IPS-20b (cell line): ENCODE data around the gene MKRN3.
"Not testable (repeated sequence)": the region's sequence is repeated elsewhere in the genome, so short reads cannot be mapped to it uniquely, and the experiment has no call there.

Source experiments
- H3K27ac ChIP-seq: one replicate; pipeline ENCODE4 v1.5.1; 2013; ENCODE audit warnings: low read length
- H3K27me3 ChIP-seq: 2 replicates; pipeline ENCODE4 v1.6.1; 2013; ENCODE audit warnings: mild to moderate bottlenecking, low read length, inconsistent platforms; ENCODE audit not compliant: insufficient read depth
- H3K36me3 ChIP-seq: 2 replicates; pipeline ENCODE4 v1.6.1; 2013; ENCODE audit warnings: low read depth, mild to moderate bottlenecking, inconsistent platforms, low read length, moderate library complexity; ENCODE audit not compliant: insufficient read depth
- H3K4me1 ChIP-seq: 2 replicates; pipeline ENCODE4 v1.6.1; 2013; ENCODE audit warnings: mild to moderate bottlenecking, control low read depth, inconsistent platforms, low read length, moderate library complexity; ENCODE audit not compliant: insufficient read depth
- H3K4me3 ChIP-seq: 2 replicates; pipeline ENCODE4 v1.5.1; 2013; ENCODE audit warnings: mild to moderate bottlenecking, low read length, inconsistent platforms
- H3K9ac ChIP-seq: 2 replicates; pipeline ENCODE4 v1.6.1; 2013; ENCODE audit warnings: low read depth, mild to moderate bottlenecking, inconsistent platforms, low read length, moderate library complexity
- H3K9me3 ChIP-seq: 2 replicates; pipeline ENCODE4 v1.6.1; 2013; ENCODE audit warnings: mild to moderate bottlenecking, low read depth, low read length, inconsistent platforms; ENCODE audit not compliant: insufficient read depth

MKRN3 gene

DNA sequence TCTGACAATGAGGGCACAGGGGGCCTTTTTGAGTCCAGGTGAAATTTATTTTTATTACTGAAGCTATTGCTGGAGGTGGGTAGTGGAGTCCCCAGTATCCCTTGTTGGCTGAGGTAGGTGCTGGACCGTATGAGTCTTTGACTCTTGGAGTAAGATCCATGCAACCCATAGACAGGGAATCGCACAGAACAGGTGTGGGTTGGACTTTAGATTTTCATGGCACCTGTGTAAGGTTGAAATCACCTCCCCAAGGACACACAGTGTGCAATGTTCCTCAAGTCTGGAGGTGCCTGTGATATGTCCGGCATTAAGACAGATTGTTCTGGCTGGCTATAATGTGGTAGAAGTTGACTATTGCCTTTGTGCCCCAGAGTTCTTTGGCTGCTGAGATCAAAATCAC lies 23.5 kb downstream of the MKRN3 start:
- H3K9me3 ChIP-seq = peaks cover 37% of the 10 kb centered on the region

DNA sequence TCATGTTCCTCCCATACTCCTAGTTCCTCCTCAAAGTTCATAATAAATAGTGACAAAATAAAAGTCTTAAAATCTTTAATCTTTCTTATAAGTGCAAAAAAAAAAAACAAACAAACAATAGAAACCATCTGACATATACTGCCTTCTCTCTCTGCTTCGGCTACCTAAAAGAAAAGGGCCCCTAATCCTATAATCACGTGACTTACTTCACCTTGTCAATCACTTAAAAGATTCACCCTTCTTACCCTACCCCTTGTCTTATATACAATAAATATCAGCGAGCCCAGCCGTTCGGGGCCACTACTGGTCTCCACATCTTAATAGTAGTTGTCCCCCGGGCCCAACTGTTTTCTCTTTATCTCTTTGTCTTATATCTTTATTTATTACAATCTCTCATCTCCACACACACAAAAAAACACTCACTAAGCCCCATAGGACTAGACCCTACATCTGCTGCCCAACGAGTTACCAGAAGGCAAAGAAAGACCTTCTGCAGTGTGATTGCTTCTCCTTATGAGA lies 28.8 kb downstream of the MKRN3 start:
- Histone ChIP-seq H3K4me3 (no peak overlapping the region), H3K9ac (no peak overlapping the region), H3K27me3 (no peaks in the 10 kb centered on the region), H3K9me3 (peaks cover 20% of the 10 kb centered on the region), H3K4me1 (no peaks in the 10 kb centered on the region), H3K36me3 (no peaks in the 10 kb centered on the region), H3K27ac (no peak overlapping the region)

More for the DNA sequence above, 23.5 kb downstream of the MKRN3 start:
- Histone ChIP-seq H3K4me3 (no peak overlapping the region), H3K27ac (no peak overlapping the region), H3K36me3 (no peaks in the 10 kb centered on the region), H3K4me1 (no peaks in the 10 kb centered on the region), H3K9ac (no peak overlapping the region), H3K27me3 (no peaks in the 10 kb centered on the region)

- Histone ChIP-seq H3K4me1 (no peaks in the 10 kb centered on the region), H3K9me3 (peaks cover 18% of the 10 kb centered on the region), H3K36me3 (no peaks in the 10 kb centered on the region), H3K27me3 (no peaks in the 10 kb centered on the region), H3K27ac (no peak overlapping the region), H3K9ac (no peak overlapping the region), H3K4me3 (no peak overlapping the region)
These were observed 29.9 kb downstream of the MKRN3 start for GRCh38 chr15:23595368-23595767.

DNA sequence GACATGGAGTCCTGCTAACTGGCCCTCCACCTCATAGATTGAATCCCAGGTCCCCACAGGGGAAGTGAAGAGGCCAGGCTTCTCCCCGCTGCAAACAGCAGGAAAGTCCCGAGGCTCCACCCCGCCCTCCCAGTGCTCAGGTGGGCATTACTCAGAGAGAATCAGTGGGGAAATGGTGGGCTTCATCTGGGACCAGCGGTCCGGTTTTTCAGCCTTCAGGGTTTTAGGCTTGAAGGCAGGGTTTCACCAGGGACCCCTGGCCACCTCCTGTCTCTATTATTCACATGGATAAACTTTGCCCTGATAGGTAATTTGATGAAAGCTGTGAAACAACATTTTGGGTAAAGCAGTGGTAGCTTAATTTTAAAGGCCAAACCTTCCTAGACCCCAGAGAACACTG lies 31.3 kb downstream of the MKRN3 start:
- Histone ChIP-seq H3K9me3 (peaks cover 18% of the 10 kb centered on the region), H3K27ac (no peak overlapping the region), H3K36me3 (no peaks in the 10 kb centered on the region), H3K9ac (no peak overlapping the region), H3K4me1 (no peaks in the 10 kb centered on the region), H3K4me3 (no peak overlapping the region), H3K27me3 (no peaks in the 10 kb centered on the region)

DNA sequence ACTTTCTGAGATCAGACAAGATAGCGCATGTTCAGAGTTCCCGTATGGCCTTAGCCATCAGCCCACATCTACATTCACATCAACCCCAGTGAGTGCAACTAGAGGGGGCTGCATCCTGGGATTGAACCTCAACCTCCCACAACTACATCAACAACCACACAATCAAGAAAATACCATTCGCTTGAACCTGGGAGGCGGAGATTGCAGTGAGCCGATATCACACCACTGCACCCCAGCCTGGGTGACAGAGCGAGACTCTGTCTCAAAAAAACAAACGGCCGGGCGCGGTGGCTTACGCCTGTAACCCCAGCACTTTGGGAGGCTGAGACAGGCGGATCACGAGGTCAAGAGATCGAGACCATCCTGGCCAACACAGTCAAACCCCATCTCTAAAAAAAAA lies 31.8 kb downstream of the MKRN3 start:
- not testable (repeated sequence) for H3K36me3 ChIP-seq, H3K4me3 ChIP-seq
- H3K9me3 ChIP-seq = peaks cover 20% of the 10 kb centered on the region

DNA sequence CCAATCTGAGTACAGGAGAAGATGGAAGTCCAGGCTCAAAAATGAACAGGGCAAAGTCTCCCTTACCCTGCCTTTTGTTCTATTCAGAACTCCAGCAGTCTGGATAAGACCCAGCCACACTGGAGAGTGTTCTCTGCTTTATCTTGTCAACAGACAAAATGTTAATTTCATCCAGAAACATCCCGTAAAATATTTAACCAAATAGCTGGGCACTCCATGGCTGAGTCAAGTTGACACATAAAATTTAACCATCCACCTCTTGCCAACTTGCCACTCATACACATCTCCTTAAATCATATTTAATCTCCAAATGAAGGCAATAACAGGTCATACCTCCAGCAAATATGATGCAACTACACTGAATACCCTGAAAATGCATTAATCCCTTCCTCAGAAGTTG lies 33.6 kb downstream of the MKRN3 start:
- no peaks in the 10 kb centered on the region for H3K36me3 ChIP-seq
- H3K9me3 ChIP-seq = peaks cover 32% of the 10 kb centered on the region
- H3K27ac ChIP-seq = no peak overlapping the region
- no peaks in the 10 kb centered on the region for H3K27me3 ChIP-seq
- H3K4me1 ChIP-seq = no peaks in the 10 kb centered on the region
- no peak overlapping the region for H3K9ac ChIP-seq
- no peak overlapping the region for H3K4me3 ChIP-seq

More for the DNA sequence above, 31.8 kb downstream of the MKRN3 start:
- not testable (repeated sequence) for H3K27ac ChIP-seq, H3K9ac ChIP-seq, H3K27me3 ChIP-seq, H3K4me1 ChIP-seq

GRCh38 chr15:23602124-23602523 lies 36.6 kb downstream of the MKRN3 start:
- Histone ChIP-seq H3K4me3 (no peak overlapping the region), H3K27ac (no peak overlapping the region), H3K36me3 (no peaks in the 10 kb centered on the region), H3K9me3 (peaks cover 27% of the 10 kb centered on the region), H3K4me1 (no peaks in the 10 kb centered on the region), H3K27me3 (no peaks in the 10 kb centered on the region), H3K9ac (no peak overlapping the region)

DNA sequence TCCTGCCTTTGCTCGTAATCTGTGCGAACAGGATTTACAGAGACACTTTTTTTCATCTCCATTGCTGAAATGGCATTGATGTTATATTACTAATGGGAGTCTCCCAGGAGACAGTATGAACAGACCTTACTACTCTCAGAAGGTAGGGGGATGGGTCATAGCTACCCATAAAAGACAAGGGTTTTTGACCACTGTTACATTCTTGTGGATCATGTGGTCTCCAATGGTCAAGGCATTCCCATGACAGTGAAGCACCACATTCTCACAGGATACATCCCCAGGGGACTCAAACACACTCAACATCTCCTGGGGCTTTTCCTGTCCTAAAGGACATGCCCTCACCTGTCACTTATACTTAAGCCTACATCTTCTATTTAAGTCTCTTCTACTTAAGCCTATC lies 40.8 kb downstream of the MKRN3 start:
- Histone ChIP-seq H3K4me1 (no peaks in the 10 kb centered on the region), H3K9me3 (peaks cover 40% of the 10 kb centered on the region), H3K27me3 (no peaks in the 10 kb centered on the region), H3K36me3 (no peaks in the 10 kb centered on the region), H3K4me3 (no peak overlapping the region), H3K27ac (no peak overlapping the region), H3K9ac (no peak overlapping the region)

- no peaks in the 10 kb centered on the region for H3K27me3 ChIP-seq
- no peaks in the 10 kb centered on the region for H3K36me3 ChIP-seq
- H3K4me1 ChIP-seq = no peaks in the 10 kb centered on the region
- H3K9ac ChIP-seq = no peak overlapping the region
- H3K9me3 ChIP-seq = peaks cover 41% of the 10 kb centered on the region
- no peak overlapping the region for H3K27ac ChIP-seq
- no peak overlapping the region for H3K4me3 ChIP-seq
These were observed 51.1 kb downstream of the MKRN3 start for GRCh38 chr15:23616536-23616935.
